ENCODE results near the gene MAML3. TPM values are rescaled to one million over a fixed set of nuclear protein-coding genes. Genes with fewer than 3 reads are reported as not detected.

MAML3 gene
- total and polyA plus RNA-seq, 10 donors, result 0.63 to 18.4 (median 12.7) TPM

DNA sequence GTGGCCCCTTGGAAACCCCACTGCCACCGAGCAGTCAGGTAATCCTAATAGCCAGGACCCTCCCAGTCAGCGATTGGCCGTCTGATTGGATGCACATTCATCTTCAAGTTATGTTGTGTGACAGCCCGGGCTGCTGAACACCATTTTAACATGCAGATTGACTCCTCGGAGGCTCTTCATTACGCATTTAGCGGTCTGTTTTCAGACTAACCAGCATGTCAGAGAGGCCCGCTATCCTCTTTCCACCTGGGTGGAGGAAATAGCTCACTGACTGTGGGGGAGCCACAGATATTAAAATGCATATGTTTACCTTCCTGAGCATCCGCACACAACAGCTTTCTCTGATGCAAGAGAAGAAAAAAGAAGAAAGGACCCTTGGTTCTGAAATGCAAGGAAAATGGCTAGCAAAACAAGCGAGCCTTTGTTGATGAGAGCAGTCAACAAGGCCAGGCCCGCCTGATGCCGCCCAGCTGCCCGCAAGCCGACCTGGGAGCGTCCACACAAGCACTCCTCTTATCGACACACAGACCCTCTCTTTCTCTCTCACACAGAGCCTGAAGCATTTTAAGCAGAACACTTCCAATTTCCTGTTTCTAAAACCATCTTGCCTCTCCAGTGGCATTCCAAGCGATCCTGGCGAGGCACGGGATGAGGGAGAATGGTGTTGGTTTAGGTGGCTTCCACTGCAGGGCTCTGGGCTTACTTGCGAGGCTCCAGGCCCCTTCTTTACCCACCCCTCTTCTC is 370.1 kb downstream of the MAML3 start:
- Histone ChIP-seq H3K4me1 (peaks cover 0 to 16% (median 8%) of the 10 kb centered on the region in 6 donors), H3K27ac (no peak overlapping the region), H3K9me3 (no peaks in the 10 kb centered on the region), H3K4me3 (no peak overlapping the region), H3K36me3 (no peaks in the 10 kb centered on the region), H3K27me3 (replicated peaks in 1 of 7) (no peaks in the 10 kb centered on the region)
- TF ChIP-seq, protein P1, sequence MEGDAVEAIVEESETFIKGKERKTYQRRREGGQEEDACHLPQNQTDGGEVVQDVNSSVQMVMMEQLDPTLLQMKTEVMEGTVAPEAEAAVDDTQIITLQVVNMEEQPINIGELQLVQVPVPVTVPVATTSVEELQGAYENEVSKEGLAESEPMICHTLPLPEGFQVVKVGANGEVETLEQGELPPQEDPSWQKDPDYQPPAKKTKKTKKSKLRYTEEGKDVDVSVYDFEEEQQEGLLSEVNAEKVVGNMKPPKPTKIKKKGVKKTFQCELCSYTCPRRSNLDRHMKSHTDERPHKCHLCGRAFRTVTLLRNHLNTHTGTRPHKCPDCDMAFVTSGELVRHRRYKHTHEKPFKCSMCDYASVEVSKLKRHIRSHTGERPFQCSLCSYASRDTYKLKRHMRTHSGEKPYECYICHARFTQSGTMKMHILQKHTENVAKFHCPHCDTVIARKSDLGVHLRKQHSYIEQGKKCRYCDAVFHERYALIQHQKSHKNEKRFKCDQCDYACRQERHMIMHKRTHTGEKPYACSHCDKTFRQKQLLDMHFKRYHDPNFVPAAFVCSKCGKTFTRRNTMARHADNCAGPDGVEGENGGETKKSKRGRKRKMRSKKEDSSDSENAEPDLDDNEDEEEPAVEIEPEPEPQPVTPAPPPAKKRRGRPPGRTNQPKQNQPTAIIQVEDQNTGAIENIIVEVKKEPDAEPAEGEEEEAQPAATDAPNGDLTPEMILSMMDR (IDR thresholded peaks at IDR 0.05 in 8 of 11, conservative IDR thresholded peaks at IDR 0.05 in 3 of 11), result no peak
- TF ChIP-seq POLR2A (IDR thresholded peaks at IDR 0.05) (no peak), POLR2AphosphoS5 (IDR thresholded peaks at IDR 0.05) (no peak)
- 87 to 91% (median 88%) methylated on average over 20 of the region's 20 CpGs for WGBS, 5 donors
- no peak for DNase-seq
- intact Hi-C loops (cut with DNase I; ENCODE audit: low total_unique reads), result no loop called here

DNA sequence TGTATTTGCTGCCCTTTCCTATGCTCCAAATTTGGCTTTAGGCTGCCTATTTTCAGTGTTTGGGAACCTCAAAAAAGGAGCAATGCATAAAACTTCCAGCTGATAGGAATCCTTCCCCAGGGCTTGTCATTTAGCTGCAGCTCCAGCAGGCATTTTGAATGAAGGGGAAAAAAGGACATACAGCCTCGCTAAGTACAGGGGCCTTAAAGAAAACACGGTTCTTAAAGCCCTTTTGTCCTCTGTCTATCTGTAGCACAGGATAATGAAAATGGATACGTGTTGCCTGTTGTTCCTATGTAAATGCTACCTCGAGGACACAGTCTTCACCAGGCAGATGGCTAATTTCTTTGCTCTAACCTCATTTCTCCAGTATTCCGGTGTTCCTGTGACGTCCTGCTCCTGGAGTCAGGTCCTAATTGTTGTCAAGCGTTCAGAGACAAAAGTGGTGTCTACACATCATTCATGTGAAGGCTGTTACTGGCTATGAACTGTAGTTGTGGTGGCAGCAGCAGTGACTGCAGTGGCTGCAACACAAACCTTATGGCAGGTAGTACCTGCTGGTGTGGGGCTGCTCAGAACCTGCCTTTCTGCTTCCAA is 371.0 kb downstream of the MAML3 start:
- DNase-seq, result no peak
- Histone ChIP-seq H3K4me1 (peaks cover 0 to 16% (median 8%) of the 10 kb centered on the region in 6 donors), H3K27ac (no peak overlapping the region), H3K9me3 (no peaks in the 10 kb centered on the region), H3K4me3 (no peak overlapping the region), H3K36me3 (no peaks in the 10 kb centered on the region), H3K27me3 (replicated peaks in 1 of 7) (no peaks in the 10 kb centered on the region)
- 78 to 92% (median 83%) methylated on average over 7 of the region's 7 CpGs for WGBS, 5 donors
- TF ChIP-seq POLR2A (IDR thresholded peaks at IDR 0.05), result no peak
- TF ChIP-seq POLR2AphosphoS5 (IDR thresholded peaks at IDR 0.05), result no peak
- TF ChIP-seq, protein P1 (IDR thresholded peaks at IDR 0.05 in 8 of 11, conservative IDR thresholded peaks at IDR 0.05 in 3 of 11), result no peak
- intact Hi-C loops (cut with DNase I; ENCODE audit: low total_unique reads), result no loop called here

DNA sequence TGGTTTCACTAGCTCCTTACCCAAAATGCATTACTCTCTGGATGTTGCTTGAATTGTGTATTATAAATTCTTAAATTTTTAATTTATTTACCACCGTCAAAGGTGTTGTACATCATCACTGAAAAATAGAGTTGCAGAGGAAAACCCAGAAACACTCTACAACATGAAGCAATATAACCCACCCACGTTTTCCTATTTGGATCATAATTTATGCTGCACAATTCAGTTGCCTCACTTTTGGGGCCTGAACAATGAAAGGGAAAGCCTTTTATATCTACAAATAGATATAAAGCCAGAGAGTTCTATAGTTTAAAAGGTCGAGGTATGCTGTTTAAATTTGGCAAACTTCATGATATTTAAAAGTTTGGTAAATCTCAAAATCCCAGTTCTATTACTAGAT is 372.9 kb downstream of the MAML3 start:
- Histone ChIP-seq H3K9me3 (no peaks in the 10 kb centered on the region), H3K36me3 (no peaks in the 10 kb centered on the region), H3K4me3 (no peak overlapping the region), H3K27ac (no peak overlapping the region), H3K27me3 (replicated peaks in 1 of 7) (no peaks in the 10 kb centered on the region), H3K4me1 (peaks cover 0 to 9% (median 0%) of the 10 kb centered on the region in 6 donors)
- DNase-seq, result no peak
- TF ChIP-seq POLR2AphosphoS5 (IDR thresholded peaks at IDR 0.05), result no peak
- intact Hi-C loops (cut with DNase I; ENCODE audit: low total_unique reads), result no loop called here
- 65 to 80% (median 75%) methylated on average over 3 of the region's 3 CpGs for WGBS, 5 donors

DNA sequence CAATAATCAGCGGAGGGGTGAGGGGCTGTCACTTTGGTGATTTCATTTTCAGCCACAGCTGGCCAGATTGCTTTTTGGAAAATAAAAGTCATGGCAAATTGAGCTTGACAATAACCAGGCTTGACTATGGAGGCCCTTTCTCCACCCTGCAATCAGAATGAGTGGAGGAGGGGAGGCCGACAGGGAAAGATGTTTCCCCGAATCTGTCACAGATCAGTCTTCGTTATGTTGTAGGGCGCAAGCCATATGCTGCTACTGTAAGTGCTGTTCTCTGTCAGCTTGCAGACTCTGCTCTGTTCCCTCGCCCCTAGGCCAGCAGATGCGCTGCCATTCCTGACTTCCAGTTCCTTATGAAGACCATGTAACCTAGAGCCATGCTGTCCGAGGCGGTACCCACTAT is 374.3 kb downstream of the MAML3 start:
- Histone ChIP-seq H3K9me3 (no peaks in the 10 kb centered on the region), H3K36me3 (no peaks in the 10 kb centered on the region), H3K27ac (no peak overlapping the region), H3K27me3 (replicated peaks in 1 of 7) (no peaks in the 10 kb centered on the region), H3K4me1 (peaks cover 0 to 10% (median 0%) of the 10 kb centered on the region in 6 donors), H3K4me3 (no peak overlapping the region)
- 89 to 97% (median 95%) methylated on average over 9 of the region's 9 CpGs for WGBS, 5 donors
- DNase-seq, result no peak
- TF ChIP-seq, protein P1 (IDR thresholded peaks at IDR 0.05 in 8 of 11, conservative IDR thresholded peaks at IDR 0.05 in 3 of 11), result no peak
- TF ChIP-seq POLR2AphosphoS5 (IDR thresholded peaks at IDR 0.05) (no peak), POLR2A (IDR thresholded peaks at IDR 0.05) (no peak)
- intact Hi-C loops (cut with DNase I; ENCODE audit: low total_unique reads), result no loop called here

All from spleen (tissue), 11 donors.